GM19043 (cell line): ENCODE measurements around the gene ARHGAP10.
A peak's percentile ranks its signal among the peaks of the same experiment; 100 is the strongest.

Experiments
- ATAC-seq: cut with Tn5 transposase; IDR thresholded peaks from one replicate; pipeline ENCODE4 v1.9.1; 2021; ENCODE audit warnings: low read depth; ENCODE audit not compliant: unreplicated experiment

Gene ARHGAP10

DNA sequence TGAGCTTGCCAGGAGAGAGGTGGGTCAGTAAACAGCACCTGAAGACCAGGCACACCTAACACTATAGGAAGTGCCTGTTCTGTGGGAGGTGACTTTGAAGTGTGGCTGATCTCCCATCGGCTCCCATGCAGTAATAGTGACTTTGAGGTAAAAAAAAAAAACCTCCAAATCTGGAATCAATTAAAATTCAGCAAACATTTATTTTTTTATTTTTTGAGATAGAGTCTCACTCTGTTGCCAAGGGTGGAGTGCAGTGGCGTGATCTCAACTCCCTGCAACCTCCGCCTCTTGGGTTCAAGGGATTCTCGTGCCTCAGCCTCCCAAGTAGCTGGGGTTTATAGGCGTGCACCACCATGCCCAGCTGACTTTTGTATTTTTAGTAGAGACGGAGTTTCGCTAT, 32.4 kb downstream of the ARHGAP10 start:
- ATAC-seq = no peak

DNA sequence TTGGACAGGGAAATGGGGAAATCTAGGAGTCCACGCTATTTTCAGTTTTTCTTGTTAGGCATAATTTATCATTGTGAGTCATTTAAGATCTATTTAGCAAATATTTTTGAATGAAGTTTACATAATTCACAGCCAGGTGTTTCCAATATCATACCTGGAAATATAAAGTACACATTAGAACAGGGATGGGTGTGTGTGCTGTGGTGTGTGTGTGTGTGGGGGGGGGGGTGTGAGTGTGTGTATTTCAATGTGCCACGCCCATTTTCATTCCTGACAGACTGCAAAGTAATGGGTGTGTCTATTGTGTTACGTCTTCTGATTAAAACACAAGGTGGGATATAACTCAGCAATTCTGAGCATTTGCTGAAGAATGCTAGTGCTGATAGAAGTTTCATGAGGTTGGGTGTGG, 33.2 kb downstream of the ARHGAP10 start:
- ATAC-seq = no peak

DNA sequence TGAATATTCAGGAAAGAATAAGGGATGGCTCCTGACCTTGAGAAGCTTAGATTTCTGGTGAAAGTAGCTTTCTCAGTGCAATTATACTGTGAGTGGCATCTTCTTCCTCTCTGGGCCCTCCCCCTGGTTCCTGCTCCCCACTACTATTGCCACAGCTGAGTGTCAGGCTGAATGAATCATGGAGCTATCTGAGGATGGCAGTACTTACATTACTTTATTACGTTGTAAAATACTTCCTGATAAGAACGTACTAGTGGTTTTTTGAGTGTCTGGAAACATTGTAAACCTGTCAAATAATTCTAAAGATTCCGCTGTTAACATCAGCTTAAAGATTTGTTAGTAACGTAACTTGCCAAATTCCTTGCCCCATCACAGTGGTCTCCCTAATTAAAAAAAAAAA, 36.2 kb downstream of the ARHGAP10 start:
- ATAC-seq = no peak

DNA sequence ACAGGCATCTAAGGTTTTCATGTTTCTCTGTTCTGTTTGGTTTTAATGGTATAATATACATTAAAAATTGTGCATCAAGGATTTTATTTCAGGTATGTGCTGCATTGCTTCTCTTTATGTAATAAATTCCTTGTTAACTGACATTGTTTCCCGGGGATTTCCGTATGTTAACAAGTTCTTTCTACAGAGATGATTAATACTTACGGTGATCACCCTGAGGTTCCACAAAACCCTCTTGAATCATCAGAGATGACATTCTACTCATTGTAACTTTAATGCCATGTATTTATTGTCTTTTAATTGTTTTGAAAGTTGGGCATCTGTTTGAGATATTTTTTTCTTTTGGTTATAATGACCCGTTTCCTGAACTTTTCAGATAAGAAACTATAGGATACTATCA, 37.5 kb downstream of the ARHGAP10 start:
- ATAC-seq = no peak

DNA sequence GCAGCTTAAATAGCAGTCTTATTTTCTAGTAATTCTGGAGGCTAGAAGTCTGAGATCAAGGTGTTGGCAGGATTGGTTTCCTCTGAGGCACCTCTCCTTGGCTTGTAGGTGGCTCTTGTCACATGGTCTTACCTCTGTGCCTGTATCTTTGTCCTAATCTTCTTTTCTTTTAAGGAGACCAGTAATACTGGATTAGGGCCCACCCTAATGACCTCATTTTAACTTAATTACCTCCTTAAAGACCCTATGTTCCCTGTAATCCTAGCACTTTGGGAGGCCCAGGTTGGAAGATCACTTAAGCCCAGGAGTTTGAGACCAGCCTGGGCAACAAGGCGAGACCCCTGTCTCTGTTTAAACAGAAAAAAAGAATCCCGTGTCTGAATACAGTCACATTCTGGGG, 38.9 kb downstream of the ARHGAP10 start:
- ATAC-seq = no peak

DNA sequence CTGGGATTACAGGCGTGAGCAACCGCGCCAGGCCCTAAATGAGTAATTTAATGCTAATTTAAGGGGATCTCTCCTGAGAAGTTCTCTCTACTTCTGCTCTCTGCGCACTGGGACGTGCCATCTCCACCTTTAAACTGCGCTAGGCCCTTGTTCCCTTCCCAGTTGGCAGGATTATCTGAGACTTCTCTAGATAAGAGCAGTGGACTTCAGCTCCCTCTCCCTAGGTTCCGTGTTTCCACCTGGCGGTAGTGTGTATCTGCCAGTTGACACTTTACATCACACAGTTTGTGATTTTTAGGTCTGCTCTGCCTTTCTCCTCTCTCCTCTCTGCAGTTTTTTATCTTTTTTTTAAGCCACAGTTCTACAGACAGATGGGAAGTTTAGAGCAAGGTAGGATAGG, 40.2 kb downstream of the ARHGAP10 start:
- ATAC-seq = no peak

DNA sequence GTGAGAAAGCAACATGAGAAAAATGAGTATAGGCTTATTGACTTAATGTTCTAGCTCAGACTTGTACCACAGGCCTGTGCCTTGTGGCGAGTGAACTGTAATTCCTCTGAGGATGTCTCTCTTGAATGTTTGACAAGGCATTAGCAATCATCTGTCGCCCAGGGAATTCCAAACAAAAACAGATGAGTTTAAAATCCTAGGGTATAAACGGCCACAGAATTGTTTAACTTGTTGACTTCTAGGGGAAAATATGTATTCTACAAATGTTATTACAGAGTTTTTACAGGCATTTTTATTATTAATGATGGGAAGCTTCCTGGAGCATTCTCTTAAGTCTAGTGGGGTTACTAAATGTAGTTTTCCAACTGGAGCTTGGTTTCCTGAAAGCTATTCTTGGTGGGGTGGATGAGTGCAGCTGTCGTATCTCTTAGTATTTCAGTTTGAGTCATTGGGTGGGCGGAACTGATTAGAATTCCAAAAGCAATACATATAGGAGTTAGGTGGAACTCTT, 40.6 kb downstream of the ARHGAP10 start:
- ATAC-seq = no peak

DNA sequence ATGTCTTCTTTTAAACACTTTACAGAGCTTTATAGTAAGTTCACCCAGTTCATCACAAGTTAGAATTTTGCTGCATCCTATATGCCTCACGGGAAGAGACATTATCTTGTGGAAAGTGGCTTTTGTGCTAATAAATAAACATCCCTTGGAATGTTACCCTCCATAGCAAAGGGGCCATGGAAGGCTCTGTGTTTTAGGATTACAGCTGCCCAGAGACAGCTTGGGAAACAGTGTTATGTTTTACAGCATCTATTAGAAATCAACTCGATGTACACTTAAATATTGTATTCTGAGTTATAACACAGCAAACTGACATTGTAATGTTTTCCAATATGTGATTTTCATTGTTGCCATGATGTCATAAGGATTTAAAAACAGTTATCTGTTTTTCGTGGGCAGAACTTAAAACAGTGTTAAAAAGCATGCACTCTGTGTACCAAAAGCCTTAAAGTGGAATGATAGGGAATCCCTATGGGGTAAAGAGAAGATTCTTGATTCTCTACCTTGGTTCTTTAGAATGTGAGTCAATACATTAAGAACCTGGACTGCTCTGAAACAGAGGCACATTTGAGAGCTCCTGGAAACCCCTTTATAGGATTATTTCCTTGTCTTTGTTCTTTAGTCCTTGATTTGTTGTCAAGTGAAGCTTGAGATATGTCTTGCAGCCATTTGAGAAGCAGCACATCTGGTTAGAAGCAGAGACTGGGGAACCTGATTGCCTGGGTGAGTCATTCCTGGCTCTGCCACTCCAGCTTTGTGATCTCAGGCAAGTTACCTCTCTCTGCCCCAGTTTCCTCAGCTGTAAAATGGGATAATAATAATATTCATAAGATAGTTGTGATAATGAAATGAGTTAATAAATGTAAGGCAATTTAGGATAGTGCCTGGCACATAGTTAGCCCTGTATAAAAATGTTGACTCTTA, 41.6 kb downstream of the ARHGAP10 start:
- ATAC-seq = no peak

DNA sequence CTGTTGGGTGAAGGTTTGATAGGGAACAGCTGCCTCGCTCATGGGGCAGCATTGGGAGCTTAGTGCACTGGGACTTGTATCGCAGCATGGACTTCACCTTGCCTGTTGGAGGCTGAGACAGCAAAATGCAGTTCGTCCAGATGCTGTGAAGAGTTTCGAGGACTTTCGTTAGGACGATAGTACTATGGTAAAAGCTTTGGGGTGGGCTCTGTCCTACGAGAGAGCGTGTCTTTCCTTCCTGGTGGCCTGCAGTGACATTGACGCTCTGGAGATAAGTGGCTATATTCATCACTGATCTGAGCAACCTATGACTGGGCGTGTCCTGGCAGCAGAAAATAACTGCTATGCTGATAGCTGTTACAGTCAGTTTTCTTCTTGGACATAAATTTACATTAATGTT, 44.8 kb downstream of the ARHGAP10 start:
- ATAC-seq = no peak

DNA sequence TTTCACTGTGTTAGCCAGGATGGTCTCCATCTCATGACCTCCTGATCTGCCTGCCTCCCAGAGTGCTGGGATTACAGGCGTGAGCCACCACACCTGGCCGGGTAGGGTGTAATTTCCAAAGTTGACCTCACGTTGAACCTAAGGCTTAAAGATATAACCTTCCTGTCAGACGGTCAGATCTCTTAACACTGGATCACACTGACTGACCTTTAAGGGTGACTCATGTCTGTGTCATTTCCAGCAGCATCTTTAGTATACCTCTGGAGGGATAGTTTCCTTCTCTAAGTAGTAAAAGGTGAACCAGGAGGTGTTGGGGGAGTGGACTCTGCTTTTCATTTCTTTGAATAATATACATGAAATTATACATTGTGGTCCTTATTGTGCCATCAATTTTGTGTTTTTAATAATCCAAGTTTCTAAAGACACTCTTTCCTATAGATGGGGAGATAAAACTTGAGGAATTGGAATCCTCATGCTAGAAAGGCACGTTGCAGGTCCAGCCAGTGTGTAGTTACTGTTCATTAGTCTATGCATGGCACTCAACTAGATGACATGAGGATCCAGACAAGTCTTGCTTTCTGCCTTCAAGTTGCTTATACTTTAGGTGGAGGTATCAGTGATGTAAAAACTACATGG, 45.7 kb downstream of the ARHGAP10 start:
- ATAC-seq = no peak

DNA sequence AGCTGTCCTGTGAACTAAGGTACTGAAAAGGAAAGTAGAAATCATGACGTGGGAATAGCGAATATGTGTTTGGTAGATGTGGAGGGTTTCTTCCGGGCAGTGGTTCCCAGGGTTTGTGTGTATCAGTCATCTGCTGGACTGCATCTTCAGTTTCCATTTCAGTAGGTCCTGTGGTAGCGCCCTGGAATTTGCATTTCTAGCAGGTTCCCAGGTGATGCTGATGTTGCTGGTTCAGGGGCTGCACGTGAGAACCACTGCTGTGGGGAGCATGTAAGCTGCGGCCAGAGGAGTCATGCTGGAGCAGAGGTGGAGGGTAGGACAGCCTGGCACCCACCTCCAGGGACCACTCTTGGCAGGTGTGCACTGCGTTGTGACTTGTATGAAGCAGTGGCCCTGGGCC, 47.1 kb downstream of the ARHGAP10 start:
- ATAC-seq = peak; percentile 48

DNA sequence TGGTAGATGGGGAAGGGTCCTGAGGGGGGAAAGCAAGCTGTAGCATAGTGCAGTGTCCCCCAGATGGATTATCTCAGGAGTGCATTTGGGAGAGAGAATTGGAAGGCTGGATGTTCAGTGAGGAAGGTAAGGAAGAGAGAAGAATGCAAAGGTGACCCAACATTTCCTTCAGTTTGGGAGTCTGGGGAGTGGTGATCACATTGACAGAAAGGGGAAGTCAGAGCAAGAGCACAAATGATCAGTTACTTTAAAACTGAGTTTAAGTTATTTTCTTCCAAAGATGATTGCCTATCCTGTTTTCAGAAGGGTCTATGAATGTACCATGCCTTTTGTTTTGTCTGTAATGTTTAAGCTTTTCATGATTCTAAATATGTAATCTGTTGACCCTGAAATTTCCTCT, 47.6 kb downstream of the ARHGAP10 start:
- ATAC-seq = no peak

DNA sequence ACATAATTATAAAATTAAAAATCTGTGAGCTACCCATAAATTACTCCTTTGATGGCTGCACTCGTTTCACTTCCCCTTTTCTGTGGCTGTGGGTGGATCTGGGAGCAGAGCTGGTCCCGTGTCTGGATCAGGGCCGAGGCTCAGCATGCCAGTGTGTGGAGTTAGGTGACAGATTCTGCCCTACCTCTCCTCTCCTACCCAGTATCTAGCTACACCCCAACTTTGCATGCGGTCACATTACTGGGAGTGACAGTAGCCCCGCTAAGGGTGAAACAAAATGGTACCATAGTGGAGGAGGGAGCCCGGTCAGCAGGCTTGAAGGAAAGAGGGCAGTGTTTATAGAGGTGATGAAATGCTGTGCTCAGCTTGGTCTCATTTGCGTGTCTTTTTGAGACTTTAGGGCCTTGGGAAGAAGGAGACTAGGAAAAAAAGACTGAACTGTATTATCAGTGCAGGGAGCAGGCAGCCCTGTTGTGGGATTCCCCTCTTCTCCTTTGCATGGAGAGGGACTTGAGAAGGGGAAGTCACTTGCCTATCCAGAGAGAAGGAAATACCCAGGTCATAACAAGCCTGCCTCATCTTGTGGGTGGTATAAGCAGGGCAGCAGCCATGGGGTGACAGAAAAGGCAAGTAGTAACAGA, 48.4 kb downstream of the ARHGAP10 start:
- peak; percentile 65 for ATAC-seq

DNA sequence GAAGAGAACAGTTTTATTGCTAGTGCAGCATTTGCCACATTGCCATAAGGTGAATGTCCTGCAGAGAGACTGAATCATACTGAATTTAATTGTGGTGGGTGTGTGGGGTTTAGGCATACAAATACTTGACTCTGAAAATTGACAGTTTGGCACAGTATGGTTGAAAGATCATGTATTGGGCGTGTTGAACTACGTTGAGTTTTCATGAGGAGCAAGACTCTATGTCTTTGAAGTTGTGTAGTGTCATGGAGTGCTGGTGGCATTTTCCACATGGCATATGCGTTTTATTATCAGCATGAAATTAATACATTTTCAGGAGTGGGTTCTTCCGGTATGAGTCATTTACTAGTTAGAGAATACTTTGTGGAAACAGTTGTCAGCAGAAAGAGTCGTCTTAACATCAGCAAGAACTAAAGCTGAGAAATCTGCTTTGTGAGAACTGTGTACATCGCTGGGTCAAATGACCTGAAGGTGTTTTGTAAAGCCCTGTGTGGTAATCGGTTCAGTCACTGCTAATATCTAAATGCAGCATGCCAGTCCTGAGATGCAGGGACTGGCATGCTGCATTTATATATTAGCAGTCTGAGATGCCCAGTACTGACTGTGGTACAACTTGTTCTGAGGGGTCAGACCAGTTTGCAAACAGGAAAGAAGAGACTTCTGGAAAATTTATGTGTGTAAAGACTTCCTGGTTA, 50.3 kb downstream of the ARHGAP10 start:
- ATAC-seq = no peak

DNA sequence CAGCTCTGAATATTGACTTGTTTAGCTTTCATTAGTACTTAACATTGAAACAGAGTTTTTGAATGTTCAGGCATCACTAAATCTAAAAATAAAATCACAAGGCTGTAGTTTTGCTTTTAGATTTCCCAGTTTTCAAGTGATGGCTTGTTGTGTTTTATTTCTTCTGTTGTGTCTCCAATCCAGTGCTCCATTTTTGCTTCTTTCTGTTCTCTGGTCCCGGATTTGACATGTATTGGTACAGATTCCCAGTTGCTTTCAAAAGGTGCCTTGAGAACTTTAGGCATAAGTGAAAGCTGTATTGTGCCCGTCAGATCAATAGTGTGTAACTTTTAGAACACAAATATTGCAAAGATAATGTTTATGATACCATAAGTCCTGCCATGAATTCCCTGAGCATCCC, 53.2 kb downstream of the ARHGAP10 start:
- no peak for ATAC-seq

DNA sequence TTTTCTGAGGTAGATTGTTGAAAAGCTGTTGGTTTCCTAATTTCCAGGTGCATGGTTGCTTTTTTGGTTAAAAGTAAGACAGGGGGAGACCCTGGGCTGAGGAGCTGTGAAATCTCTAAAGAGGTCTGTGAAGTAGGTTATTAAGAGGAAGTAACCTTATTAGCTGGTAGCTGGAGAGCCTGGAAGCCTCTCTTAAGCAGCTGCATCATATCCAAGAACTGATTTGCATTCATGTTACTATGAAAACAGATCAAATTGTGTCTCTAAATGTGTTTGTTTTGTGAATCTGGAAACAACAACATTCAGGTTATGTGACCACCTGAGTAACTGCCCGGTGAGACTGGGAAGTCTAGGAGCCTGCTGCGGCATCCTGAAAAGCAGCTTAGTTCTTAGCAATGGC, 54.1 kb downstream of the ARHGAP10 start:
- peak; percentile 86 for ATAC-seq

DNA sequence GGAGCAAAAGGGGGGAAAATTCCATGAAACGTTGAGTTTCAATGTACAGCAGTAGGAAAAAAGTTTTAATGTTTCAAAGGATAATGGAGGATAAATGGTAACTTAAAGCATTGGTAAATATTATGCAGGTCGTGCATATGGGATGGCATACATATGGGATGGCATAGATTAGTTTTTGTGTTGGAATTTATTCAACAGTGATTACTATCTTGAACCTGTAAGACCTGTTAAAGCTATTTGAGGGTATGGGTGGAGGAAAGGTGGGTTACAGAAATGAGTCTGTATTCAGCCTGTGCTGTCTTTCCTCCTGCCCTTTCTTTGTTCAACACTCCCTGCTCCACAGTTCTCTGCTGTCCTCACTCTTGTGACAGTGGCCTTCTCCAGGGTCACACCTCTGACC, 54.6 kb downstream of the ARHGAP10 start:
- ATAC-seq = no peak

DNA sequence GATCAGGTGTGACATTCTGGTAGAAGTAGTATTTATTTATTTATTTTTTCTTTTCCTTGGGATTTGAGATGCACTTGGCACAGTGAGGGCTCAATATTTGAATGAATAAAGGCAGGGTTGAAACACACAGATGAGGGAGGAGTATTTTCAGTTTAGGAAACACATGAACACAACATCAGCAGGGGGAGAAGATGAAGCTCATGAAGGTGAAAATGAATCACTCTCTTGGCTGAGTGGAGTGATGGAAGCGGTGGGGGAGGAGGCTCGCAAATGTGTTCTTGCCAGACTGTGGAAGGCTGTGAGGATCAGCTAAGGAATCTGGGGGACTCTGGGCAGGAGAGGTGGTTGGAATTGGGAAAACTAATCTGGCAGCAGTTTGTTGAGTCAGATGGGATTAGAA, 55.3 kb downstream of the ARHGAP10 start:
- ATAC-seq = no peak

DNA sequence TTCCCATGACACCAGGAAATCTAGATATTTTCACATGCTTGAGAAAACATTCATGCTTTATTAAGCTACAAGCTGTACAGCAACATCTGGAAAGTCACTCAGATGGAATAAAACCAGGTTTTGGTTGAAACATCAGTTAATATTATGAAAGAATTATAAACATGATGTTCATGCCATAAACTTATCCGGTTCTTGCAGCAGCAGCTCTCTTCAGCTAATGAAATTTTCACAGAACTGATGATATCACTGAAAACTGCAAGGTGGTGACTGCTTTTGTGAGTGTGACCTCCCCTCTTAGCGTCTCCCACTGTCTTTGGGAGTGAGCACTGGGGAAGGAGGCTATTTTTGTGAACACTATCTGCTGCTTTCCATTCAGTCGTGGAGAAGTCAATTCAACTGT, 56.9 kb downstream of the ARHGAP10 start:
- no peak for ATAC-seq

DNA sequence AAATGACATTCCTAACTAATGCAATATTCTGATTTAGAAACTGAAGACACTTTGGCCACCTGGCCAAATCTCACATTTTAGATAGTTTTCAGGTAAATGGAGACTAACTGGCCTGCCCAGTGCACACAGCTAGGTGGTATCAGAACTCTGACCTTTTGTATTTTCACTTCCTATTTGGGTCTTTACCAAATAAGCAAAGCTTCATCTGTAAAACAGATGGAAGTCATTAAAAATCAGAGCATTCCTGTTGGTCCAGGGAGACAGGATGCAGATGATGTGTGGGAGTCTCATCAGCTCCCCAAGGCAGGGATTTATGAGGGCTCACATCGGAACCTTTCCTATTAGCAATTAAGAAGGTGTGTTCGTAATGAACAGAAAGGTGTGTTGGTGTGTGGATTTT, 57.7 kb downstream of the ARHGAP10 start:
- ATAC-seq = no peak

DNA sequence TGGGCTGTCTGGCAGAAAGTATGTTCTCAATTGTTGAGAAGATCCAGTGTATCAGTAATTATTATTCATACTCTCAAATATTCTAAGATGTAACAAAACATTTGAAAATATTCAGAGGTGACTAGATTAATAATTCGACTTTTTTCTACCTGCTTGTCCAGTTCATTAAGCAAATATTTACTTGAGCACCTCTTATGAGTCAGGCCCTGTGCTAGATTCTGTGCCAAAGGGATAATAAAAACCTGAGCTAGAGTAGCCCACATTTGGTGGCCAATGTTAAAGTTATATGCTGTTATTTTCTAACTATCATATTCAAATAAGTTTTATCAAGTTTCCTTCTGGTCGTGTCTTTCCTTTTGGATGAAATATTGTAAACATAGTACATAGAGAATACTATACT, 58.5 kb downstream of the ARHGAP10 start:
- no peak for ATAC-seq
